ENCODE data around the gene GABRA4.

GABRA4 gene

DNA sequence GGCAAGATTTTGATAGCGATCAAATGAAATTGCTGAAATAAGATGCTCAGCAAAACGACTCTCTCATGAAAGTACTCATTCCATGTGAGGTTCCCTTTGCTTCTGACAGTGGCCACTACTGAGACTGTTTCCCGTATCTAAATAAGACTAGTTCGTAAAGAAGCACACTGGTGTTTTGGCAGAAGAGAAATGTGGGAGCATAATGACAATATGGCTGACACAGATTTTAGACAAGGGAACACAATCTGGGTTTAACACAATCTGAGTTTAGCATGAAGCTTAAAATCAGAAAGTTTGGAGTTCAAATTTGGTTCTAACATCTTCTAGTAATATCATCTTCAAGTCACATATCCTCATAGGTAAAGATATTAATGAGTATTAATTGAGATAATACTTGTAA, 13.7 kb downstream of the GABRA4 start:
- no peak for DNase-seq (ENCODE audit: low read depth in 2 of 2, low spot score in 1 of 2)

GRCh38 chr4:46979283-46979682, 14.1 kb downstream of the GABRA4 start:
- DNase-seq (ENCODE audit: low read depth in 2 of 2, low spot score in 1 of 2): no peak

GRCh38 chr4:46977245-46977644, 16.1 kb downstream of the GABRA4 start:
- no peak for DNase-seq (ENCODE audit: low read depth in 2 of 2, low spot score in 1 of 2)

DNA sequence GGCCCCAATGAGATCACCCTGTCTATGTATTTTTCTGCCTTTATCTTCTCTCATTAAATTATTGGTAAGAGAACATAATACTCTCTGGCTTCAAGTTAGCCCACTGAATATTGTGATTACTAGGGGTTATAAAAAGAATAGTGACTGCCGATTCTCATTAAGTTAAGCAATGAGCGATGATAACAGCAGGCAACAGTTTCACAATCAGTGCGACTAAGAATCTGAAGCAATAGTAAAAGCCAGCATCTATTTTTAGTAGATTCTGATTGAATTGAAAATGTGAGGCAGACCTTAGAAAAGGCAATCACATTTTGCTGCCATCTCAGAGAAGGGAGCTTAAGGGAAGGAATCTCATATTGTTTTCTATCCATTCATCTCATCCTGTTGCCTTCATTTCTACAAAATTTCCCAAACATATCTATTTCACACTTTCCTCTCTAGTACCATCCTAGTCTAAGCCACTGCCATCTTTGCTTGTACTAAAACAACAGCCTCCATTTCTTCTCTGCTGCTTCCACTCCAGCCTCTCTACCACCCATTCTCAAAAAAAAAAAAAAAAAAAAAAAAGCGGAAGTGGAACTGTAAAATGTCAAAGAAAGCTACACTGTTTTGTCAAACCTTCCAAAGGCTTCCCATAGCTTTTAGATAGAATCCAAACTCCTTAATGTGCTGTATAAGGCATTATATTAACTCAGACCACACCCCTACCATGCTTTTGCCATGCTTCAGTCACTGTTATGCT, 17.4 kb downstream of the GABRA4 start:
- no peak for DNase-seq (ENCODE audit: low read depth in 2 of 2, low spot score in 1 of 2)

- no peak for DNase-seq (ENCODE audit: low read depth in 2 of 2, low spot score in 1 of 2)
Observed at GRCh38 chr4:46974891-46975543, 18.4 kb downstream of the GABRA4 start.

- no peak for DNase-seq (ENCODE audit: low read depth in 2 of 2, low spot score in 1 of 2)
Observed at GRCh38 chr4:46968847-46969246, 24.5 kb downstream of the GABRA4 start.

DNA sequence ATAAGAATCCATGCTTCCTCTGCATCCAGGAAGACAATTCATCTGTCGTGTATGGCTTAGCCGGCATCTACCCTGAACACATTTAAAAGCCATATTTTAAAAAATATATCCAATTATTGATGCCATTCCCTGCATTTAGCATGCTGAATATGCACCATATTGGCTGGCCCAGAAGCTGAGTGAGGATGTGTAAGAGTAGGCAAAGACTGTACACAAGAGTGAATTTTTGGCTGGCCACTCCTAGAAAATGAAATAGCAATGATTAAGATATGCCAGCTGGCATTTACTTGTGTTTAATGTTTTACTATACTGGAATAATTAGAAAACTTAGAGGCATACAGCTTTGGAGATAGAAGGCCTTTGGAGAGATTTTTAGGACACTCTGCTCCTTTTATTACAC, 25.8 kb downstream of the GABRA4 start:
- no peak for DNase-seq (ENCODE audit: low read depth in 2 of 2, low spot score in 1 of 2)

GRCh38 chr4:46958742-46959488, 34.5 kb downstream of the GABRA4 start:
- DNase-seq (ENCODE audit: low read depth in 2 of 2, low spot score in 1 of 2): no peak

DNA sequence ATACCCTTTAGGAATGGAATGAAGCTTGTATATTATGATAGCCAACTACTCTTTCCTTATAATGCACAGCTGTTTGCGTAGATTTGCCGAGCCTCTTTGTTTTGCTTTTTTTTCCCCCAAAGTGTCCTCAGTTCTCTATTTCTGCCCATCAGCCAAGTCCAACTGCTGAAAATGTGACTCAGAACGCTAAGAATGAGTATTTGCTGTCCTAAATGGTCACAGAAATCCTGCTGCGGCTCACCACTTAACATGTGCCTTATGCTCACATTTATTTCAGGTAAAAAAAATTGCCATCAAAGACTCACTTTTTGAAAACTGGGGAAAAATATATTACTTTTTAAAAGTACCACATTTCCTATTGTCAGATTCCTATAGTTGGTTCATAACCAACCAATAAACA, 36.9 kb downstream of the GABRA4 start:
- no peak for DNase-seq (ENCODE audit: low read depth in 2 of 2, low spot score in 1 of 2)

GRCh38 chr4:46955601-46956000, 37.8 kb downstream of the GABRA4 start:
- DNase-seq (ENCODE audit: low read depth in 2 of 2, low spot score in 1 of 2): no peak

- no peak for DNase-seq (ENCODE audit: low read depth in 2 of 2, low spot score in 1 of 2)
Observed at GRCh38 chr4:46954643-46955042, 38.7 kb downstream of the GABRA4 start.

GRCh38 chr4:46953564-46953963, 39.8 kb downstream of the GABRA4 start:
- DNase-seq (ENCODE audit: low read depth in 2 of 2, low spot score in 1 of 2): no peak

GRCh38 chr4:46952451-46952850, 40.9 kb downstream of the GABRA4 start:
- no peak for DNase-seq (ENCODE audit: low read depth in 2 of 2, low spot score in 1 of 2)

- DNase-seq (ENCODE audit: low read depth in 2 of 2, low spot score in 1 of 2): no peak
Observed at GRCh38 chr4:46950826-46951225, 42.6 kb downstream of the GABRA4 start.

DNA sequence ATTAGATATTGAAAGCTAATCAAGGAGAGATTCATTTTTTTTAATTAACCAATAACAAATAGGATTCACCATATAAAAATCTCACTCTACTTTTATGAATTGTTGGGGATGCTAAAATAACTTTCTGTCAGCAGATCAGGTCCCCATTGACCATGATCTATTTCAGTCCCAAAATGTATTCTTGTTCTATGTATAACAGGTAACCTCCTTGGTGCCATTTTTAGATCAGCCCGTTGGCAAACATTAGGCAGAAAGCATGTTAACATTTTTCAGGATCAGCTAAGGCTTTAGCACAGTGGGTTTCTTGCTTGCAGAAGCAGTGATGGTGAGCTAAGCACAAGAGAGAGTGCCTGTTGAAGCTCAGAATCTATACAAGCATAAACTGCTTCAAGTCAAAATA, 43.6 kb downstream of the GABRA4 start:
- no peak for DNase-seq (ENCODE audit: low read depth in 2 of 2, low spot score in 1 of 2)

DNA sequence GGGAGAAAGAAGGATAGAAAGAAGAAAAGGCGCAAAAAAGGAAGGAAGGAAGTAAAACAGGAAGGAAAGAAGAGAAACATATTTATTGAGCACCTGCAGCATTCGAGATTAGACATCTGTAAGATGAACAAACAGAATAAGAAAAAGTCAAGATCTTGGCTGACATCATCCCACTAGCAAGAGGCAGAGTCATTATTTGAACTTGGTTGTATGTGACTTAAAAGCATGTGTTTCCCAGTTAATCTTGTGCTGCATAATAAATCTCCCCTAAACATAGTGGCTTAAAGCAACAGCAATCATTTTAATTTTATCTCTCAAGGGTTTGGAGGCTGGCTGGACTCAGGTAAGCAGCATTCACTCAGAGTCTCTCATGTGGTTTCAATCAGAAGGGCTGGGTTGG, 45.8 kb downstream of the GABRA4 start:
- no peak for DNase-seq (ENCODE audit: low read depth in 2 of 2, low spot score in 1 of 2)

- DNase-seq (ENCODE audit: low read depth in 2 of 2, low spot score in 1 of 2): no peak
Observed at GRCh38 chr4:46946919-46947536, 46.4 kb downstream of the GABRA4 start.

GRCh38 chr4:46945062-46945461, 48.3 kb downstream of the GABRA4 start:
- no peak for DNase-seq (ENCODE audit: low read depth in 2 of 2, low spot score in 1 of 2)

- DNase-seq (ENCODE audit: low read depth in 2 of 2, low spot score in 1 of 2): no peak
Observed at GRCh38 chr4:46944345-46944744, 49.0 kb downstream of the GABRA4 start.

DNA sequence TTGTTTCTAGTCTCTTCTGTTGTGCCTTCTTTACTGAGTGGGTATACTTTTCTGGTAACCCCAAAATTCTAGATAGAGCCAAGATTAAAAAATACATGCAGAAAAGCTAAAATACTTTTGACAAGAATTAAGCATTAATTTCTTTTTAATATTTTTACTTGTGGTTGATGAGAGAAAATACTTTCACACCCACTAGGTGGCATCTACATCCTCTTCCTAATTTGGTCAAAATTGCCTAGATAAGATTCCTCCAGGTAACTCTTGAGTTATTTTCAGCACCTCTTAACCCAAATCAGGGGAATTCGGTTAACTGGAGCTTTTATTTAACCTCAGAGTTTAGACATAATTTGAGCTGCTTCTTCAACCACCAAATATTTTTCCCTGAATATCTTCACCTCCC, 55.9 kb downstream of the GABRA4 start:
- DNase-seq (ENCODE audit: low read depth in 2 of 2, low spot score in 1 of 2): no peak

GRCh38 chr4:46934726-46935125, 58.7 kb downstream of the GABRA4 start:
- DNase-seq (ENCODE audit: low read depth in 2 of 2, low spot score in 1 of 2): no peak

- DNase-seq (ENCODE audit: low read depth in 2 of 2, low spot score in 1 of 2): no peak
Observed at GRCh38 chr4:46933686-46934085, 59.7 kb downstream of the GABRA4 start.
